Mammary epithelial cell (primary cell): ENCODE results near the gene UNC119.

Experiments
- CTCF ChIP-seq, 2 donors: IDR thresholded peaks in 1 of 2; conservative IDR thresholded peaks in 1 of 2; 2 replicates each; pipeline ENCODE4 v1.5.1; 2011 to 2012; ENCODE audit warnings: inconsistent platforms in 2 of 2, low read length in 2 of 2, mild to moderate bottlenecking in 2 of 2, control low read depth in 1 of 2, low read depth in 1 of 2; ENCODE audit not compliant: insufficient read depth in 1 of 2; ENCODE audit errors: extremely low read depth in 1 of 2
- EZH2 ChIP-seq: IDR thresholded peaks from 2 replicates; pipeline ENCODE4 v1.6.1; 2012; ENCODE audit warnings: low read length, inconsistent platforms, borderline replicate concordance

GRCh38 chr17:28563475-28563874, 11.1 kb upstream of the UNC119 start:
- TF ChIP-seq CTCF (conservative IDR thresholded peaks at IDR 0.05 in 1 of 2, IDR thresholded peaks at IDR 0.05 in 1 of 2; ENCODE audit: extremely low read depth in 1 of 2, insufficient read depth in 1 of 2, low read depth in 1 of 2, low read length in 2 of 2) (no peak), EZH2 (no peak)
